WTC11 (cell line): ENCODE data around the gene SRC.

Source experiments
- NR1H2 ChIP-seq: sonication (generic); formaldehyde crosslinking; IDR thresholded peaks from 2 replicates; pipeline ENCODE4 v1.9.0; 2021; ENCODE audit warnings: mild to moderate bottlenecking, moderate library complexity, missing genetic modification reagents
- ZNF138 ChIP-seq: sonication (generic); formaldehyde crosslinking; conservative IDR thresholded peaks from 2 replicates; pipeline ENCODE4 v1.8.1; 2022; ENCODE audit warnings: mild to moderate bottlenecking, moderate library complexity, missing genetic modification reagents
- TF ChIP-seq, protein P1 (sequence below): fragments of 200-600 bp; IDR thresholded peaks from 2 replicates; pipeline ENCODE4 v1.8.0; 2022; ENCODE audit warnings: antibody characterized with exemption
- TF ChIP-seq, protein P2 (sequence below): sonication (generic); formaldehyde crosslinking; IDR thresholded peaks from 2 replicates; pipeline ENCODE4 v1.8.1; 2022; ENCODE audit warnings: mild to moderate bottlenecking, missing genetic modification reagents, moderate library complexity, borderline replicate concordance
- TF ChIP-seq, protein P3 (sequence below): sonication (generic); formaldehyde crosslinking; IDR thresholded peaks from 2 replicates; pipeline ENCODE4 v1.8.1; 2023; ENCODE audit warnings: mild to moderate bottlenecking, missing genetic modification reagents, moderate library complexity
- TF ChIP-seq, protein P4 (sequence below): fragments of 250-450 bp; sonication (Bioruptor Pico); IDR thresholded peaks from 2 replicates; pipeline ENCODE4 v2.1.2; 2022; ENCODE audit warnings: mild to moderate bottlenecking, moderate library complexity

DNA sequence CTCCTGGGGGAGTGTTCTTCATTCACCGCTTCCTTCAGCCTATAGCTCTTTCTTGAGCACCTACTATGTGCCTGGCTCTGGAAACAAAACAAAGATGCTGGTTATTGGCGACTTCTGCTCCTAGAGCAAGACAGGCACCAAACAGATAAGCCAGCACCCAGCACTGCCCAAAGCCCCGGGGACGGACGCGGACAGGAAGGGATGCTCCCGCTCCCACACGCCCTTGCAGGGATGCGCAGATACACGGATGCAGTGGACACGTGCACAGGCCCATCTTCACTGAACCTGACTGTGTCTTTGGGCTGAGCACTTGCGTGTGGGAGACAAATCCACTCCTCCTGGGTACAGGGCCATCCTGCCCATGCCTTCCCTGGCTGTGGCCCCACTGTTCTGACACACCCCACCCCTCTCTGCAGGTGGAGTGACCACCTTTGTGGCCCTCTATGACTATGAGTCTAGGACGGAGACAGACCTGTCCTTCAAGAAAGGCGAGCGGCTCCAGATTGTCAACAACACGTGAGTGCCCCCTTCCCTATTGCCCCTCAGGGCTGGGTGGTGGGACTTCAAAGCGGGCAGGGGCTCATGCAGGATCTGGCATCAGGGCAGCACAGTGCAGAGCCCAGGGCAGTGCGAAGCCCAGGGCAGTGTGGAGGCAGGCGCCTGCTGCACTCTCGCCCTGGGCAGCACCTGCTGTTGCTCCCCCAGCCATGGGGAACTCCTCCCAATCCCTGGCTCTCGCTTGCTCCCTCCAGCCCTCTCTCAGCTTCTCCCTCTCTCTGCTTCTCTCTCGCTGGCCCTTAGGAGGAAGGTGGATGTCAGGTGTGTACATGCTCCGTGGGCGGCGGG is 39.9 kb downstream of the SRC start:
- TF ChIP-seq, protein P1, sequence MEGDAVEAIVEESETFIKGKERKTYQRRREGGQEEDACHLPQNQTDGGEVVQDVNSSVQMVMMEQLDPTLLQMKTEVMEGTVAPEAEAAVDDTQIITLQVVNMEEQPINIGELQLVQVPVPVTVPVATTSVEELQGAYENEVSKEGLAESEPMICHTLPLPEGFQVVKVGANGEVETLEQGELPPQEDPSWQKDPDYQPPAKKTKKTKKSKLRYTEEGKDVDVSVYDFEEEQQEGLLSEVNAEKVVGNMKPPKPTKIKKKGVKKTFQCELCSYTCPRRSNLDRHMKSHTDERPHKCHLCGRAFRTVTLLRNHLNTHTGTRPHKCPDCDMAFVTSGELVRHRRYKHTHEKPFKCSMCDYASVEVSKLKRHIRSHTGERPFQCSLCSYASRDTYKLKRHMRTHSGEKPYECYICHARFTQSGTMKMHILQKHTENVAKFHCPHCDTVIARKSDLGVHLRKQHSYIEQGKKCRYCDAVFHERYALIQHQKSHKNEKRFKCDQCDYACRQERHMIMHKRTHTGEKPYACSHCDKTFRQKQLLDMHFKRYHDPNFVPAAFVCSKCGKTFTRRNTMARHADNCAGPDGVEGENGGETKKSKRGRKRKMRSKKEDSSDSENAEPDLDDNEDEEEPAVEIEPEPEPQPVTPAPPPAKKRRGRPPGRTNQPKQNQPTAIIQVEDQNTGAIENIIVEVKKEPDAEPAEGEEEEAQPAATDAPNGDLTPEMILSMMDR, result no peak
- TF ChIP-seq, protein P2, sequence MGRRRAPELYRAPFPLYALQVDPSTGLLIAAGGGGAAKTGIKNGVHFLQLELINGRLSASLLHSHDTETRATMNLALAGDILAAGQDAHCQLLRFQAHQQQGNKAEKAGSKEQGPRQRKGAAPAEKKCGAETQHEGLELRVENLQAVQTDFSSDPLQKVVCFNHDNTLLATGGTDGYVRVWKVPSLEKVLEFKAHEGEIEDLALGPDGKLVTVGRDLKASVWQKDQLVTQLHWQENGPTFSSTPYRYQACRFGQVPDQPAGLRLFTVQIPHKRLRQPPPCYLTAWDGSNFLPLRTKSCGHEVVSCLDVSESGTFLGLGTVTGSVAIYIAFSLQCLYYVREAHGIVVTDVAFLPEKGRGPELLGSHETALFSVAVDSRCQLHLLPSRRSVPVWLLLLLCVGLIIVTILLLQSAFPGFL (CRISPR knock-in tag), result no peak
- TF ChIP-seq, protein P3, sequence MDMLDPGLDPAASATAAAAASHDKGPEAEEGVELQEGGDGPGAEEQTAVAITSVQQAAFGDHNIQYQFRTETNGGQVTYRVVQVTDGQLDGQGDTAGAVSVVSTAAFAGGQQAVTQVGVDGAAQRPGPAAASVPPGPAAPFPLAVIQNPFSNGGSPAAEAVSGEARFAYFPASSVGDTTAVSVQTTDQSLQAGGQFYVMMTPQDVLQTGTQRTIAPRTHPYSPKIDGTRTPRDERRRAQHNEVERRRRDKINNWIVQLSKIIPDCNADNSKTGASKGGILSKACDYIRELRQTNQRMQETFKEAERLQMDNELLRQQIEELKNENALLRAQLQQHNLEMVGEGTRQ (CRISPR knock-in tag), result no peak
- TF ChIP-seq NR1H2 (CRISPR knock-in tag) (no peak), ZNF138 (no peak)
- TF ChIP-seq, protein P4, sequence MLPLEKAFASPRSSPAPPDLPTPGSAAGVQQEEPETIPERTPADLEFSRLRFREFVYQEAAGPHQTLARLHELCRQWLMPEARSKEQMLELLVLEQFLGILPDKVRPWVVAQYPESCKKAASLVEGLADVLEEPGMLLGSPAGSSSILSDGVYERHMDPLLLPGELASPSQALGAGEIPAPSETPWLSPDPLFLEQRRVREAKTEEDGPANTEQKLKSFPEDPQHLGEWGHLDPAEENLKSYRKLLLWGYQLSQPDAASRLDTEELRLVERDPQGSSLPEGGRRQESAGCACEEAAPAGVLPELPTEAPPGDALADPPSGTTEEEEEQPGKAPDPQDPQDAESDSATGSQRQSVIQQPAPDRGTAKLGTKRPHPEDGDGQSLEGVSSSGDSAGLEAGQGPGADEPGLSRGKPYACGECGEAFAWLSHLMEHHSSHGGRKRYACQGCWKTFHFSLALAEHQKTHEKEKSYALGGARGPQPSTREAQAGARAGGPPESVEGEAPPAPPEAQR, result no peak
